ENCODE results near the gene TIMP4.

GRCh38 chr3:12198301-12198700 lies 39.6 kb upstream of the TIMP4 start:
- no peak for TF ChIP-seq CTCF (IDR thresholded peaks at IDR 0.05)
- TF ChIP-seq EZH2 (IDR thresholded peaks at IDR 0.05; ENCODE audit: borderline replicate concordance, insufficient read depth, low read depth, low read length, poor library complexity, severe bottlenecking), result no peak
